ENCODE measurements around the gene KCNC1. TPM values are rescaled to one million over a fixed set of nuclear protein-coding genes. Genes with fewer than 3 reads are reported as not detected.

Gene KCNC1
- total and polyA plus RNA-seq, 2 of the 4 experiments (the other 2 are of a cell fraction): 0.03 TPM; not detected in 1

- POLR2A ChIA-PET (ENCODE audit: unreplicated experiment): interaction anchor here (0.6 kb wide), 1 partner anchor 364 kb away, joined by 3 read pairs; no protein-coding TSS in a partner anchor
Observed at GRCh38 chr11:17730608-17731462, 3.7 kb upstream of the KCNC1 start.

More at GRCh38 chr11:17730608-17731462, 3.7 kb upstream of the KCNC1 start:
- no peaks in the 10 kb centered on the region for H3K9me3 ChIP-seq (ENCODE audit: control insufficient read depth, insufficient read depth, low read length)
- no peak overlapping the region for H3K4me3 ChIP-seq (ENCODE audit: insufficient read depth, low read depth, low read length)
- H3K4ac ChIP-seq (ENCODE audit: low read depth, low read length): no peak overlapping the region
- dilution Hi-C loops (cut with HindIII; ENCODE audit: low sequenced_read_pairs, unreplicated experiment) (loop anchor here (25.0 kb wide), 1 partner anchor 256 kb away; no protein-coding TSS in a partner anchor), in situ Hi-C loops (cut with MboI; ENCODE audit: low sequenced_read_pairs) (loop anchor here (5.0 kb wide), 1 partner anchor 246 kb away; no protein-coding TSS in a partner anchor), intact Hi-C loops (cut with micrococcal nuclease) (loop anchor here (1.0 to 10.0 kb wide), 7 partner anchors 91 to 594 kb away; partner anchors contain the start of genes GTF2H1, HPS5 and SAAL1)
- H2AK5ac ChIP-seq (ENCODE audit: low read depth, low read length): no peak overlapping the region
- H3K14ac ChIP-seq (replicated peaks; ENCODE audit: low read depth, low read length): no peak overlapping the region
- peaks cover 32% of the 10 kb centered on the region for H3K27me3 ChIP-seq (ENCODE audit: control insufficient read depth, insufficient read depth, low read length)
- no peak overlapping the region for H2BK20ac ChIP-seq (ENCODE audit: low read depth, low read length)
- TF ChIP-seq POLR2A (IDR thresholded peaks at IDR 0.05; ENCODE audit: low read depth, low read length) (peak; percentile 46; the same call in 1 of the 2 replicates), CHD1 (IDR thresholded peaks at IDR 0.05; ENCODE audit: low read depth, low read length) (no peak; the same call in 1 of the 2 replicates), CEBPB (IDR thresholded peaks at IDR 0.05; ENCODE audit: low read depth, low read length) (no peak), MAZ (IDR thresholded peaks at IDR 0.05; ENCODE audit: borderline replicate concordance, low read depth, low read length) (no peak), SMC3 (IDR thresholded peaks at IDR 0.05; ENCODE audit: low read depth, low read length) (peak; percentile 97), RAD21 (IDR thresholded peaks at IDR 0.05; ENCODE audit: low read length) (peak; percentile 98), CTCF (conservative IDR thresholded peaks at IDR 0.05; ENCODE audit: low read depth, low read length) (peak; percentile 96), RFX5 (IDR thresholded peaks at IDR 0.05; ENCODE audit: low read depth, low read length) (no peak), MAFK (IDR thresholded peaks at IDR 0.05; ENCODE audit: low read depth, low read length) (no peak)
- no peak overlapping the region for H2BK15ac ChIP-seq (ENCODE audit: low read depth, low read length)
- no peak overlapping the region for H4K5ac ChIP-seq (ENCODE audit: low read depth, low read length)
- H3K79me1 ChIP-seq (ENCODE audit: low read depth in 1 of 2, low read length in 2 of 2): no peaks in the 10 kb centered on the region
- no peak overlapping the region for H3K4me2 ChIP-seq (ENCODE audit: low read depth, low read length)
- no peak overlapping the region for H2BK5ac ChIP-seq (ENCODE audit: low read depth, low read length, poor library complexity, severe bottlenecking)
- 0 out of 2 replicates have a peak, but pooled peaks cover 6% of the 10 kb centered on the region for H4K20me1 ChIP-seq (ENCODE audit: insufficient read depth, low read length)
- H3K9ac ChIP-seq (ENCODE audit: low read depth, low read length): no peak overlapping the region
- 47% methylated on average over 3 of the region's 9 CpGs; no CpG with 5 or more reads in 1 of the 2 experiments for WGBS, 2 experiments (ENCODE audit: extremely low coverage in 2 of 2, insufficient read length in 1 of 2)
- CTCF ChIA-PET: interaction anchor here (0.5 to 8.0 kb wide), 28 partner anchors 8 to 293 kb away, joined by 3 to 158 read pairs (median 3); partner anchors contain the start of gene MYOD1
- no peaks in the 10 kb centered on the region for H3K9me1 ChIP-seq (ENCODE audit: insufficient read depth, low read length)
- no peak overlapping the region for H4K91ac ChIP-seq (ENCODE audit: insufficient read depth, low read depth, low read length)
- H3K4me1 ChIP-seq (ENCODE audit: control insufficient read depth, insufficient read depth, low read length): no peaks in the 10 kb centered on the region
- no peak overlapping the region for H3K23ac ChIP-seq (ENCODE audit: low read depth, low read length)
- BruUV-seq (replicated peaks): no TSS peak
- no peak overlapping the region for H3K27ac ChIP-seq (ENCODE audit: insufficient read depth, low read length)
- DNase-seq (peak; percentile 66), ATAC-seq (ENCODE audit: low read depth) (peak; percentile 77)
- no peak overlapping the region for H3K18ac ChIP-seq (ENCODE audit: low read depth, low read length)
- H3K56ac ChIP-seq (ENCODE audit: extremely low read depth, insufficient read depth, low read length): no peak overlapping the region
- H2AFZ ChIP-seq (replicated peaks; ENCODE audit: low read length, poor library complexity): peak overlapping the region; percentile 49
- peak overlapping the region; percentile 46 for H2AK9ac ChIP-seq (replicated peaks; ENCODE audit: low read depth, low read length, poor library complexity)
- no peak overlapping the region for H4K8ac ChIP-seq (ENCODE audit: low read depth in 2 of 2, low read length in 2 of 2)
- H3K36me3 ChIP-seq (ENCODE audit: control insufficient read depth, insufficient read depth, low read length): no peaks in the 10 kb centered on the region
- H2BK120ac ChIP-seq (ENCODE audit: low read depth, low read length): no peak overlapping the region
